Measurements from ENCODE around the gene TP53BP2.

DNA sequence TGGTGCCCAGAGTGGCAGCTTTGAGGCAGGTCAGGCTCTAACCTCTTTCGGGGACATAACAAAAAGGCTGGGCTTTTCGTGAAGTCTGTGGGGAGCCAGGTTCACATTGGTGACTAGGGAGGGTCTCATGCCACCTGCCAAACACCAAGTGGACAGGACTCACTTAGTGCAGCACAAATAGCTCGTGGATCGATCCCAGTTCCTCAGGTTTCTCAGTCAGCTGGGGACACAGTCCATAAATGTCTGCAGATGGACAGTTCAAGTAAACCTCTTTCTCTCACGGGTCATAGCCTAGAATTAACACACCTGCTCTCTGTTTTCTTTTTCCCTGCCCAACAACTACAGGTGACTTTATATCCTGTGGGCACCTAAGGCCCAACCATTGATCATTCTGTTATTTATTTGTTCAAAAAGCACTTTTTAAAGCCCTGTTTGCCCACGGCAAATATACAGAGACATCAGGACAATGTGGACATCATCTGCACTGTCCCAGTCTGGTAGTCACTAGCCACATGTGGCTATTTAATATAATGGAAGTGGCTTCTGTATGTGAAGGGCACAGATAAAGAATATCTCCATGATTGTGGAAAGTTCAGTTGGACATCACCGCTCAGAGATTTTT lies 79.9 kb downstream of the TP53BP2 start:
- TF ChIP-seq EZH2 (IDR thresholded peaks at IDR 0.05; ENCODE audit: borderline replicate concordance, insufficient read depth, low read length, poor library complexity, severe bottlenecking) = no peak
- TF ChIP-seq, protein P1, sequence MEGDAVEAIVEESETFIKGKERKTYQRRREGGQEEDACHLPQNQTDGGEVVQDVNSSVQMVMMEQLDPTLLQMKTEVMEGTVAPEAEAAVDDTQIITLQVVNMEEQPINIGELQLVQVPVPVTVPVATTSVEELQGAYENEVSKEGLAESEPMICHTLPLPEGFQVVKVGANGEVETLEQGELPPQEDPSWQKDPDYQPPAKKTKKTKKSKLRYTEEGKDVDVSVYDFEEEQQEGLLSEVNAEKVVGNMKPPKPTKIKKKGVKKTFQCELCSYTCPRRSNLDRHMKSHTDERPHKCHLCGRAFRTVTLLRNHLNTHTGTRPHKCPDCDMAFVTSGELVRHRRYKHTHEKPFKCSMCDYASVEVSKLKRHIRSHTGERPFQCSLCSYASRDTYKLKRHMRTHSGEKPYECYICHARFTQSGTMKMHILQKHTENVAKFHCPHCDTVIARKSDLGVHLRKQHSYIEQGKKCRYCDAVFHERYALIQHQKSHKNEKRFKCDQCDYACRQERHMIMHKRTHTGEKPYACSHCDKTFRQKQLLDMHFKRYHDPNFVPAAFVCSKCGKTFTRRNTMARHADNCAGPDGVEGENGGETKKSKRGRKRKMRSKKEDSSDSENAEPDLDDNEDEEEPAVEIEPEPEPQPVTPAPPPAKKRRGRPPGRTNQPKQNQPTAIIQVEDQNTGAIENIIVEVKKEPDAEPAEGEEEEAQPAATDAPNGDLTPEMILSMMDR (IDR thresholded peaks at IDR 0.05; ENCODE audit: poor library complexity, severe bottlenecking) = no peak
- TF ChIP-seq RAD21 (conservative IDR thresholded peaks at IDR 0.05) = no peak
- no peak for TF ChIP-seq POLR2AphosphoS5 (IDR thresholded peaks at IDR 0.05)
- TF ChIP-seq, protein P2, sequence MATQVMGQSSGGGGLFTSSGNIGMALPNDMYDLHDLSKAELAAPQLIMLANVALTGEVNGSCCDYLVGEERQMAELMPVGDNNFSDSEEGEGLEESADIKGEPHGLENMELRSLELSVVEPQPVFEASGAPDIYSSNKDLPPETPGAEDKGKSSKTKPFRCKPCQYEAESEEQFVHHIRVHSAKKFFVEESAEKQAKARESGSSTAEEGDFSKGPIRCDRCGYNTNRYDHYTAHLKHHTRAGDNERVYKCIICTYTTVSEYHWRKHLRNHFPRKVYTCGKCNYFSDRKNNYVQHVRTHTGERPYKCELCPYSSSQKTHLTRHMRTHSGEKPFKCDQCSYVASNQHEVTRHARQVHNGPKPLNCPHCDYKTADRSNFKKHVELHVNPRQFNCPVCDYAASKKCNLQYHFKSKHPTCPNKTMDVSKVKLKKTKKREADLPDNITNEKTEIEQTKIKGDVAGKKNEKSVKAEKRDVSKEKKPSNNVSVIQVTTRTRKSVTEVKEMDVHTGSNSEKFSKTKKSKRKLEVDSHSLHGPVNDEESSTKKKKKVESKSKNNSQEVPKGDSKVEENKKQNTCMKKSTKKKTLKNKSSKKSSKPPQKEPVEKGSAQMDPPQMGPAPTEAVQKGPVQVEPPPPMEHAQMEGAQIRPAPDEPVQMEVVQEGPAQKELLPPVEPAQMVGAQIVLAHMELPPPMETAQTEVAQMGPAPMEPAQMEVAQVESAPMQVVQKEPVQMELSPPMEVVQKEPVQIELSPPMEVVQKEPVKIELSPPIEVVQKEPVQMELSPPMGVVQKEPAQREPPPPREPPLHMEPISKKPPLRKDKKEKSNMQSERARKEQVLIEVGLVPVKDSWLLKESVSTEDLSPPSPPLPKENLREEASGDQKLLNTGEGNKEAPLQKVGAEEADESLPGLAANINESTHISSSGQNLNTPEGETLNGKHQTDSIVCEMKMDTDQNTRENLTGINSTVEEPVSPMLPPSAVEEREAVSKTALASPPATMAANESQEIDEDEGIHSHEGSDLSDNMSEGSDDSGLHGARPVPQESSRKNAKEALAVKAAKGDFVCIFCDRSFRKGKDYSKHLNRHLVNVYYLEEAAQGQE (IDR thresholded peaks at IDR 0.05; ENCODE audit: borderline replicate concordance) = no peak
- no peak for TF ChIP-seq TAF1 (IDR thresholded peaks at IDR 0.05; ENCODE audit: low read depth)
- no peak for TF ChIP-seq EP300 (conservative IDR thresholded peaks at IDR 0.05; ENCODE audit: poor library complexity, severe bottlenecking)
- no peak for TF ChIP-seq MXI1 (conservative IDR thresholded peaks at IDR 0.05; ENCODE audit: poor library complexity, severe bottlenecking)
- TF ChIP-seq SMC3 (conservative IDR thresholded peaks at IDR 0.05; ENCODE audit: poor library complexity) = no peak

Measured in neural cell (in vitro differentiated cells).